Measurements from ENCODE around the gene NMT1.

The NMT1 gene

GRCh38 chr17:45125509-45125908 is 64.4 kb downstream of the NMT1 start:
- TF ChIP-seq CTCF (IDR thresholded peaks at IDR 0.05; ENCODE audit: low read length, missing control alignments) = no peak
- no peak for DNase-seq (ENCODE audit: low read depth)
- no peak overlapping the region for H3K4me3 ChIP-seq (replicated peaks; ENCODE audit: low read depth, low read length)

GRCh38 chr17:45127207-45127547 is 66.1 kb downstream of the NMT1 start:
- no peak for DNase-seq (ENCODE audit: low read depth)
- TF ChIP-seq CTCF (IDR thresholded peaks at IDR 0.05; ENCODE audit: low read length, missing control alignments) = no peak
- H3K4me3 ChIP-seq (replicated peaks; ENCODE audit: low read depth, low read length) = no peak overlapping the region

GRCh38 chr17:45127548-45128300 is 66.6 kb downstream of the NMT1 start:
- TF ChIP-seq CTCF (IDR thresholded peaks at IDR 0.05; ENCODE audit: low read length, missing control alignments) = no peak
- DNase-seq (ENCODE audit: low read depth) = peak; percentile 50
- no peak overlapping the region for H3K4me3 ChIP-seq (replicated peaks; ENCODE audit: low read depth, low read length)

GRCh38 chr17:45128331-45128730 is 67.2 kb downstream of the NMT1 start:
- DNase-seq (ENCODE audit: low read depth) = no peak
- no peak overlapping the region for H3K4me3 ChIP-seq (replicated peaks; ENCODE audit: low read depth, low read length)
- TF ChIP-seq CTCF (IDR thresholded peaks at IDR 0.05; ENCODE audit: low read length, missing control alignments) = no peak

GRCh38 chr17:45128989-45129388 is 67.9 kb downstream of the NMT1 start:
- no peak overlapping the region for H3K4me3 ChIP-seq (replicated peaks; ENCODE audit: low read depth, low read length)
- TF ChIP-seq CTCF (IDR thresholded peaks at IDR 0.05; ENCODE audit: low read length, missing control alignments) = no peak
- no peak for DNase-seq (ENCODE audit: low read depth)

GRCh38 chr17:45129426-45129939 is 68.4 kb downstream of the NMT1 start:
- H3K4me3 ChIP-seq (replicated peaks; ENCODE audit: low read depth, low read length) = no peak overlapping the region
- no peak for TF ChIP-seq CTCF (IDR thresholded peaks at IDR 0.05; ENCODE audit: low read length, missing control alignments)
- no peak for DNase-seq (ENCODE audit: low read depth)

Measured in fibroblast of pulmonary artery (primary cell).